Measurements from ENCODE around the gene SDK1.

Gene SDK1

DNA sequence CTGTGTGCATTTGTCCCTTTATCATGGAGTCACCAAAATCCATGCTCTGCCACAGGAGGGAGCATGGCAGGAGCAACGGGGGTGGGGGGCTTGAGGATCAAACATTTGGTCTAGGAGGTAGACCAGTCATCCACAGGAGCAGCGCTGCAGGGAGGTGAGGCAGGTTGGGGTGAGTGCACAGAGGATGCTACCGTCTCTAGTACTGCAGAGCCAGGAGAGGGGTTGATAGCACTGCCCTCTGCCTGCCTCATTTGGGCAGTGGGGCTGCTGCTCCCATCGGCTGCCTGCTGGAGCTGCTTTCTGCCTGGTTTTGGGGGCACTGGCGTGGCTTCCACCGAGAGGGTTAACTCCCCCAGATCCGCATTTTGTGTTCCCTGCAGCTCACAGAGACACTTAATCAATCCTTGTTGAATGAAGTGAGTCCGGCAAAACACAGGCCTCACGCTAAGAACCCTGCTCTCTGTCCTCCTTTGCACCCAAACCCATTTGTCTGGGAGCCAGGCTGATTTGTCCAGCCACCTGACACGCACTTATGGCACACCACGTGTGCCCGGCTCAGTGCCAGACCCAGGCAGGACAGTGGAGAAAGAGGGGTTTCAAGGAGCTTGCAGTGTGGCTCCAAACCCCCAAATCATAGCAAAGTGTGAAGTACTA lies 854.0 kb downstream of the SDK1 start:
- no peak for TF ChIP-seq ZFX (IDR thresholded peaks at IDR 0.05)
- TF ChIP-seq, protein P1, sequence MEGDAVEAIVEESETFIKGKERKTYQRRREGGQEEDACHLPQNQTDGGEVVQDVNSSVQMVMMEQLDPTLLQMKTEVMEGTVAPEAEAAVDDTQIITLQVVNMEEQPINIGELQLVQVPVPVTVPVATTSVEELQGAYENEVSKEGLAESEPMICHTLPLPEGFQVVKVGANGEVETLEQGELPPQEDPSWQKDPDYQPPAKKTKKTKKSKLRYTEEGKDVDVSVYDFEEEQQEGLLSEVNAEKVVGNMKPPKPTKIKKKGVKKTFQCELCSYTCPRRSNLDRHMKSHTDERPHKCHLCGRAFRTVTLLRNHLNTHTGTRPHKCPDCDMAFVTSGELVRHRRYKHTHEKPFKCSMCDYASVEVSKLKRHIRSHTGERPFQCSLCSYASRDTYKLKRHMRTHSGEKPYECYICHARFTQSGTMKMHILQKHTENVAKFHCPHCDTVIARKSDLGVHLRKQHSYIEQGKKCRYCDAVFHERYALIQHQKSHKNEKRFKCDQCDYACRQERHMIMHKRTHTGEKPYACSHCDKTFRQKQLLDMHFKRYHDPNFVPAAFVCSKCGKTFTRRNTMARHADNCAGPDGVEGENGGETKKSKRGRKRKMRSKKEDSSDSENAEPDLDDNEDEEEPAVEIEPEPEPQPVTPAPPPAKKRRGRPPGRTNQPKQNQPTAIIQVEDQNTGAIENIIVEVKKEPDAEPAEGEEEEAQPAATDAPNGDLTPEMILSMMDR (conservative IDR thresholded peaks at IDR 0.05) = no peak
- H3K27ac ChIP-seq = no peak overlapping the region

DNA sequence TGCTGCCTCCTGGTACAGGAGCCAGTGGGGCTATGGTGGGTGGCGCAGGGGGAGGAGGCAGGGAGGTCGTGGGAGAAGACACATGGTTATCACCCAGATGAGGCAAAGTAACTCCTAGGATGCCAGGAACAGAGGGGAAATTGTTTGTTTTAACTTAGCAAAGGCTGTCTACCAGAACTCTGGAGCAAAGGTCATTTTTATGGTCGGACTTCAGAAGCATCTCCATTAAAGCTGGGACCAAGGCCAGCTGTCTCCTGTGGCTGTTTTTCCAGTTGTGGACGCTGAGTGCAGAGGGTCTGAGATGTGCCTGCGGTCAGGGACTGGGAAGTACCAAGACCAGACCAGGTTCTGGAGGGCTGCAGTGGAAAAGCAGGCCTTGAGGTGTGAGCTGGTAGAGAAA lies 855.1 kb downstream of the SDK1 start:
- TF ChIP-seq, protein P1 (conservative IDR thresholded peaks at IDR 0.05) = no peak
- no peak for TF ChIP-seq ZFX (IDR thresholded peaks at IDR 0.05)
- no peak overlapping the region for H3K27ac ChIP-seq

DNA sequence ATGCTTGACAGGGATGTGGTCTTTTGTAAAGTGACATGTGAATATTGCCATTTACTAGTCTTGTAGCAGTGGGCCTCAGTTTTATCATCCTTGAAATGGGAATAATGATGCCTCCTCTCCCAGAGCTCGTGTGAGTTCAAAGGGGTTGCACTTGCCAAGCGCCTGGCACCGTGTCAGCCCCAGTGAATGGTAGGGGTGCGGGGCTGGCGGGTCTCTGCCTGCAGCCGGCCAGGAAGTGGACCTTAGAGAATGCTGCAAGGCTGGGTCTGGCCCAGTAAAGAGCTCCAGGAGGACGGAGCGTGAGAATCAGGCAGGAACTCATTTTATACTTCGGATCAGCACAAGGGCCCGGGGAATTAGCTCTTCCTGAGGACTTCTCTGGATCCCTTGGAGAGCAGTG lies 856.6 kb downstream of the SDK1 start:
- no peak for TF ChIP-seq ZFX (IDR thresholded peaks at IDR 0.05)
- TF ChIP-seq, protein P1 (conservative IDR thresholded peaks at IDR 0.05) = no peak
- no peak overlapping the region for H3K27ac ChIP-seq

DNA sequence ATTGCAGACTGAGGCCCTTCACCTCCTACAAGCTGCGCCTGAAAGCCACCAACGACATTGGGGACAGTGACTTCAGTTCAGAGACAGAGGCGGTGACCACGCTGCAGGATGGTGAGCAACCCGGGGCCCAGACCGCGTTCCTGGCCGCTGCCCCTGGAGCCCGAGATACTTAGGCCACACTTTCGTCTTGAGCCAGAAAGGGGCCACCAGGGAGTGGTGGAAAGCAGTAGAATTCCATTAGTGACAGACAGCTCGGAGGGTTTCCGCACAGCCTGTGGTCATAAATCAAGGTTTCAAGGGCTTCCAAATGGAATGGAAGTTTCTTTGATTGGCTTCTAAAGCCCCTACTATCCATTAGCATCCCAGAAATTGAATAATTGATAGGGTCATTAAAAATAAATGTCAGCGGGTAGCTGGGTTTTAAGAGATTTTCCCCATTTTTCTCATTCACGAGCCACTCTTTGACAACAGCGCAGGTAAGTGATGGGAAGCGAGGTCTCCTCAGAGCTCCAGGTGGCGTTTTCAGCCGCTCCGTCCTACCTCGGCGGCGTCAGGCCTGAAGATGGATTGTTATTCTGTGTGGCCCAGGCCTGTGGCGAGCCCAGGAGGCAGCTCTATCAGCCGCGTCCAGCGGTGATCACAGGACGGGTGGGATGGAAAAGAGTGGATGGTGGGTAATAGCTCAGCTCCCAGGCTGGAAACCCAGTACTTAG lies 857.5 kb downstream of the SDK1 start:
- TF ChIP-seq ZFX (IDR thresholded peaks at IDR 0.05) = no peak
- TF ChIP-seq, protein P1 (conservative IDR thresholded peaks at IDR 0.05) = no peak
- no peak overlapping the region for H3K27ac ChIP-seq

DNA sequence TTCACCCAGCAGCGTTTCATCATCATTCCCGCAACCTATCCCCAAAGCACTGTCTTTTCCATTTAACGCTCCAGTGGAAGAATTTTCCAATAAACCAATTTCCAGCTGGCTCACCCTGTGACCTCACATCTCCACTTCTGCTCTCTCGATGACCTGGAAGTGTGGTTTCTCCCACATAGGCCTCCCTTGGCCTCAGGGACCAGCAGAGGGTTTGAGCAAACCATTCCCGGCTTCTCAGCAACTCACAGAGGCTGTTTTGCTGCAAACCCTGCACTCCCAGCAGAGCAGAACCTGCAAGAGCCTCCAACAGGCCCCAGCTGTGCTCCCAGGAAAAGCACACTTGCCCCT lies 858.1 kb downstream of the SDK1 start:
- TF ChIP-seq, protein P1 (conservative IDR thresholded peaks at IDR 0.05) = no peak
- TF ChIP-seq ZFX (IDR thresholded peaks at IDR 0.05) = no peak
- no peak overlapping the region for H3K27ac ChIP-seq

DNA sequence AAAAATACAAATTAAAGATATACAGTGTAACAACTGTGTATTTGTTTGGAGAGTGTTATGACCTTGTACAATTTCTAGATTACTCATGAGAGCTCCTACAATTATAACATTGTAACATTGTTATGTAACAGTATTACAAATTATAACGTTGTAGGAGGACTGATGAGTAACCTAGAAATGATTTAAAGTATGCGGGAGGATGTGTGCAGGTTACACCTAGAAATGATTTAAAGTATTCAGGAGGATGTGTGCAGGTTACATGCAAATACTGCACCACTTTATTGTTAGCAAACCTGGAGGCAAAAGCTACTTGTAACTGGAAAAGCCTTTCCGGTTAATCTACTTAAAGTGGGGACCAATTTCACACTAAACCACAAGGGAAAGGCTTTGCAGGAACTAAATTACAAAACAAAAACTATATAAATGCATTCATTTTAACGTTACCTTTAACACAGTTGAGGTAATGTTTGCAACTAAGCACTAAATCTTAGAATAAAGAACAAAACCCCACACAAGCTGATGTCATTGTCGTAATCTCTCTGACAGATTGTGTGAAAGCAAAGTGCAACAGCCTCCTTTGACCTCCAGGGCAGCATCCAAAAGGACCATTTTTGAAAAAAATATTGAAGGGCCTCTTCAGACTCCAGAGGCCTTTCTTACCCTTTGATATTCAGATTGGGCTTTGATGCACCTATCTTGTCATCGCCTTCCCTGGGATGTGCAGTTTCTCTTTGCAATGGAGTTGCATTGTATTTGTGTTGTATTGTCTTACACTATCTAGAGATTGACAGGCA lies 858.9 kb downstream of the SDK1 start:
- no peak for TF ChIP-seq ZFX (IDR thresholded peaks at IDR 0.05)
- TF ChIP-seq, protein P1 (conservative IDR thresholded peaks at IDR 0.05) = no peak
- no peak overlapping the region for H3K27ac ChIP-seq
